Stimulated activated CD4-positive, alpha-beta T cell treated with anti-CD3 and anti-CD28 coated beads, TNF-alpha, amount 100 ng/mL, for 24 hours (primary cell): ENCODE results near the gene ENDOU.

Experiments used
- DNase-seq, 3 experiments: peaks; one replicate each; pipeline ENCODE4 v3.0.0-alpha.2; 2020; ENCODE audit warnings: low read depth in 3 of 3

ENDOU gene

DNA sequence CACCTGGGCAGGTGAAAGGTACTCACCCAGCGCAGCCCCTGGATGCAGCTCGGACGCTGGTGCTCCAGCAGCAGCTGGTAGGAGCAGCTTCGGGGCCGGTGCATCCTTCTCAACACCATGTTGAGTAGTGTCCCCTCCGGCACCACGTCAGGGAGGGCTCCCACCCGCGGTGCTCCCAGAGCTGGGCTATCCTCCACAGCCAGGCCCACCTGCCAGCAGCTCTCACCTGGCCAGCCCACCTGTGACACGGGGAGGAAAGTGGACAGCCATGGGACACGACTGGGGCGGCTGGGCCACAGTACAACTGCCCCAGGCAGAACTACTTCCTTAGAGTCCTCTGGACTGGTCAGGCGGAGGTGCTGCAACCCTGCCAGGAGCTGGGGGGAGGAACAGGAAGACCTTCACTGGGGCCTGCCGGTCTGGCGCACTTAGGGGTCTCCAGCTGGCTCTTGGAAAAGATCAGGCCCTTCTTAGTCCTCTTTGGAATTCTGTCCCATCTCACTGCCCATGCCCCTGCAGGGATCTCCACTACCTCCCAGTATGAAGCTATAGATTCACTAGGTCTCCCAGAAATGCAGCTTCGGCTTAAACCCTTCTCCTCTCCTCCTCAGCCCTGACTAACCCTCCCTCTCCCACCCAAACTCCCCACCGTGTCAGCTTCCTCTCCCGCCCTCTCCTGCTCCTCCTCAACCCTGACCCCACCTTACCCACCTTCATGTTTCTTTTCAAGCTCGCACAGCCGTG, 32.7 kb upstream of the ENDOU start:
- no peak for DNase-seq

DNA sequence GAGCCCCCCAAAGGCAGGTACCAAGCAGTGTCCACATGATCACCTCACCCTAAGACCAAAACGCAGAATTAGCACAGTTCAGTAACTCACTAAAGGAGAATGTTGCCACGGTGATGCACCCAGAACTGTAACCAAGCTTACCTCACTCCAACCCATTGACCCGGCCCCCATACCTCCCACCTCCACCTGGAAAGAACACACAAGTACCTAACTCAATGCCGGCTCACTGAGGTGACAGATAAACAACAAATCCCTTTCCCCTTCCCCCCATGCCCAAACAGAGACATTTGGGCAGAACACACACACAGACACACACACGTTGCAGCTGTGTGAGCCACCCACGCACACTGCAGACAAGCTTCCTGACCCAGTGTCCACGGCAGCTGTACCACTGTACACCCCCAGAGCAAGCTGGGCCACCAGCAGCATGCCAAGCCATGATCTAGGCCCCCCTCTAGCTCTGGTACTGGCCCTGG, 32.1 kb upstream of the ENDOU start:
- DNase-seq: no peak

DNA sequence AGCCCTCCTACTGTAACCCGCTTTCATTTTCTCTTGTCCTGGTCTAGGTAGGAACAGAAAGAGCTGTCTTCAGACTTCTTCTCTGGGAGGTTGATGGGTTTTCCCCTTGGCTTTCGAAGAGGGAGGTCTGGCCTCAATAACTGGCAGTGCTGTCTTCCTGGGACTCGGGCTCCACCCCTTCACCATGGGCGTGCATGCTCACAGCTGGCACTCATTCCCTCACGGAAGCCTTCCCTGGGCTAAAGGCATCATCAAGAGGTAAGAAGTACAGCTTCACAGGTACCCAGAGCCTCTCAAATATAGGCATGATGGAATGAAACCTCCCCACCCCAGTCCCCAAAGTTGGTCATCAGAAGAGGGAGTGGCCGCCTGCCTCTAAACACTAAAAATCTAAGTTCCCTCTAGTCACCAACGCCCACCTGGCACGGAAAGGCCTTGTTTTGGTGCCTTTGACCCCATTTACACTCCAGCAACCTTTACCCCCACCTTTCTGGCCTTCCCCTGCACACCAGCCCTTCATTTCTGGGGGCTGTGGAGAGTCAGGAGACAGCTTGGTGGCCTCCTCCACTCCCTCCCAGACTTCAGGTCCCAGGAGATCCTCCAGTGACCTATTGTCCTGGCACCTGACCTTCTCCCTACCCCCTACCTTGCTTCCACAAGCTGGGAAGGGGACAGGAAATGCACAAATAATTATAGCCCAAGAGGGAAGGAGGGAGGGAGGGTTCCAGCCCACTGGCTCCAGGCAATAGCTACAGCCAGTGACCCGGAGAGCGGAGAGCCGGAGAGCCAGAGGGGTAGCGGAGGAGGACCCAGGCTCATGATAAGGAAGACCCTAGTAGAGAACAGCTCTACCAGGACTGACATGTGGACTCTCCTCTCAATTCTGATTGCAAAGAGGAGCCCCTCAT, 30.6 kb upstream of the ENDOU start:
- DNase-seq: peak in 1 of 3 experiments; percentile 39

DNA sequence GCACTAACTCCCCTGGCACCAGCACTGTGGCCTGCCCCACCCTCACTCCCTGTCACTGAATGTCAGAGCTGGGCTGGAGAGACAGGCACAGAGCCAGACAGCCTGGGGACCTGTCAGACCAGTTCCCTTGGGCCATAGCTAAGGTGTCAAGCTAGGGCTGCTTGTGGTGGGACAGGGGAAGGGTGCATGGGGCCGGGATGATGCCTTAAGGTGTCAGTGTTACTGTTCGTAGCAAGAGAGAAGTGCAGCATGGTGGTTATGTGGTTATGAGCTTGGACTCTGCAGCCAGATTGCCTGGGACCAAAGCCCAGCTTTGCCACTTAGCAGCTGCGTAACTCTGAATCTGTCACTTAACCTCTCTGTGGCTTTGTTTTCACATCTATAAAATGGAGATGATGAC, 29.6 kb upstream of the ENDOU start:
- no peak for DNase-seq

DNA sequence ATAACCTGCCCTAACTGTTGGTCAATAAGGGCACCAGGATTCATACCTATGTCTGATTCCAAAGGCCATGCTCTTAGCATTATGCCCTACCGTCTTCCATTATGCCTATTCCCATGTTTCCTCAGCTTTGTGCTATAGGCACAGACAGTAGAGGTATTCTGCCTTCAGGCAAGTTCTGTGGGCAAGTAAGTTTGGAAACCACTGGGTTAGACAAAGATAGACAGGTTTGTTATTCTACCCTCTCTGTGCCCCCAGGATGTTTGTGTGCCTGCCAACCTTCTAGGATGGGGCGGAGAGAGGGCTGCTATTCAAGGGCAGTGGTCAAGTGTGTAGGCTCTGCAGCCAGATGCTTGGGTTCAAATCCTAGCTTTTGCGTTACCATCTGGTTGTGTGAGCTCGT, 28.8 kb upstream of the ENDOU start:
- no peak for DNase-seq

DNA sequence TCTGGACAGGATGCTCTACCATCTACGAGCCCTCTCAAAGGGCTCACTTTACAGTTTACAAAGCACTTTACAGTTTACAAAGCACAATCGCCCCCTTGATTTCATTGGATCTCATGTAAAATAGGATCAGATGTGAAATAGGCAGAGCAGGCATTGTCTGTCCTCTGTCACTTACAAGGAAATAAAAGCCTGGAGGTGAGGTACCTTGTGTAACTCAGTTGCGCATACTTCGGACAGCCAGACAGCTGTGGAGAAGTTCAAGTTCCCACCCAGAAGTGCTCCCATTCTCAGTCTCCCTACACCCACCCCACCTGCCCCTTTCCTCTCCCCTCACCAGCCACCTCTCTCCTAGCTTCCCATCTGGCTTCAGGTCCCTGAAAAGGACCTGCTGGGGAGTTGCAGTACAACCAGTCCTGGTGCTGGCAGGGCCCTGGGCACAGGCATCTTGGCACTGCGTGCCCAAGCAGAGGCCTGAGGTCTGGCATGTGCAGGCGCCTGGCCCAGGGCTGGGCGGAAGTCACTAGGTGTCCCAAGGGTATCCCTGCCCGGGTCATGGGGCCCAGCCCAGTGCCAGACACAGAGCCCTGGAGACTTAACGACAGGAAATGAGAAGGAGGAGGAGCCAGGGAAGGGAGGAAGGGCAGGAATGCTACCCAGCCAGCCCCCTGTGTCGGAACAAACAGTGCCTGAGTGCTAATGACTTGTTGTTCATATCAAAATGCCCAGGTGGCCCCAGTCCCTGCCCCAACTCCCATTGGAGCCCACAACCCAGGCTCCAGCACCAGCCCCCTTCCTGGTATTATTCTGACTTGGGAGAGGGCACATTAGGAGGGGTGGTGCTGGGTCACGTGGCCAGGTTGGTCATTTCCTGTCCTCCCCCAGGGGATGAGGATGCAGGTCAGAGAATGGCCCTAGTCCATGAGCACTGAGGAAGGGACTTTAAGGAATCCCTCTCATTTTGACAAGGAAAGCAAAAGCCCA, 28.0 kb upstream of the ENDOU start:
- no peak for DNase-seq

- no peak for DNase-seq
These were observed 27.3 kb upstream of the ENDOU start for GRCh38 chr12:47752552-47752951.

GRCh38 chr12:47752121-47752520, 26.8 kb upstream of the ENDOU start:
- no peak for DNase-seq

DNA sequence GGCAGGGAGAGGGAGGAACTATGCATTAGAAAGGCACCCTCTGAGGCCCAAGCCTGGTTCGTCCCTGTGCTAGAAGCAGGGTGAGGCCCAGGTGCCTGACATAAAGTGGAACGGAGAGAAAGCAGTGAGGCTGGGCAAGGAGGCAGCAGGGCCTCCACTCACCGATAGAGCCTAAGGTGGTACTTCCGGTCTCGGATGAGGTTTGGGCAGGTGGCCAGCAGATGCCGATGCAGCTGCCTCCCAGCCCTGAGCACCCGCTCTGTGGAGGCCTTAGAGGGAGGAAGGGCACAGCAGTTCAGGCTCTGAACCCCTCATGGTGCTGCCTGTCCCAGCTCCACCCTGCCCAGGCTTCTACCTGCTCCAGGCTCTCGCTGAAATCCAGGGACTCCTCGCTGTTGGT, 26.3 kb upstream of the ENDOU start:
- no peak for DNase-seq

GRCh38 chr12:47750916-47751470, 25.7 kb upstream of the ENDOU start:
- no peak for DNase-seq

GRCh38 chr12:47750229-47750798, 25.0 kb upstream of the ENDOU start:
- DNase-seq: no peak

DNA sequence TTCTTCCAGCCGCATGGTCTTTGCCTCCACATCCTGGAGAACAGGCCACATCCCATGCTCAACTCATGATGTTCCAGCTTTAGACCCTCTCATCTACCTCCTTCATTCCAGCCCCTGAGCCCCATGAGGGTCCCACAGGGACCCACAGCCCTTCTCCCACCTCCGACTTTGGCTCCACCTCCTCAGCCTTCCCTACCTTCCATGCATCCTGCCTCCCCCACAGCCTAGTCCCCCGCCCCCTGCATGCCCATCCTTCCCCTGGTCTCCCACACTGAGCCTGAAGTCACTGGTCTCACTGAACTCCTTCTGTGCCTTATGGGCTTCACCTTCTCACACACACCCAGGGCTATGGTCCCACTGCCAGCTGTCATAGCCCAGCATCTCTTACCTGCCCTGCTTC, 23.6 kb upstream of the ENDOU start:
- DNase-seq: no peak

GRCh38 chr12:47748507-47748828, 23.2 kb upstream of the ENDOU start:
- no peak for DNase-seq

DNA sequence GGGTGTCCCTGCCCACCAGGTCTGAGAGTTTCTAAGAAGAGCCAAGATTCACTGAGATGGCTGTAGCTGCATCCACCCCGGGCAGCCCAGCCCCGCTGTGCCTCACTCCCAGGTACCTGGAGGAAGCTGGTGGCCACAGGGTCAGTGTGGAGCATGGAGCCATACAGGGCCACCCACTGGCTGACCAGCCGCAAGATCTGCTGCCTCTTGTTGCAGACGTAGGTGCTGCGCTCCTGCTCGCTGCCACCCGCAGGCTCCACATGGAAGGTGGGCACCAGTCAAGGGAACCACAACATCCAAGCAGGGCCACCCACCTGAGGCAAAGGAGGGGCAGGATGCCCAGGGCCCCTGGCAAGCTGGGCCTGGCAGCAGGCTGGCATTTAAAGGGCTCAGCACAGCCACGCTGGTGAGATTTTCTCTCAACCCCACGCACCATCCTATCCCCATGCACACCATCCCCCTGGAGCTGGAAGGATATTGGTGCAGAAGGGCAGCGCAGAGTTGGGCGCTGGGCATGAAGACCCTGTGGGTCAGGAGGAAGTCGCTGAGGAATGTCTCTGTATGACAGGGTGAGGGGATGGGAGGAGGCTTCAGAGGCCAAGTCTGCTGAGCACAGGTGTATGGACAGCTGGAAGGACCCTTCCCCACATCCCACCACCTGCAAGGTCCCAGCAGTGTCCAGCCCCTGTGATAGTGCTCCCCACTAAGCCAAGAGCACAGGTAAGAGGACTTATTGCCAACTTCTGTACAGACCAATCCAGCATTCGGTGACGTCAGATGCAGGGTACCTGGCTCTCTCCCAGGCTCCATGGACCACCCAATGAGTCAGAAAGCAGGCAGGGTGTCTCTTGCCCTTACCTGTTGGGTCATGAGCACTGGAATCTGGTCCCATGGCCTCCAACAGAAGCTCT, 22.6 kb upstream of the ENDOU start:
- no peak for DNase-seq

GRCh38 chr12:47747126-47747525, 21.8 kb upstream of the ENDOU start:
- no peak for DNase-seq

GRCh38 chr12:47746523-47746922, 21.2 kb upstream of the ENDOU start:
- no peak for DNase-seq

DNA sequence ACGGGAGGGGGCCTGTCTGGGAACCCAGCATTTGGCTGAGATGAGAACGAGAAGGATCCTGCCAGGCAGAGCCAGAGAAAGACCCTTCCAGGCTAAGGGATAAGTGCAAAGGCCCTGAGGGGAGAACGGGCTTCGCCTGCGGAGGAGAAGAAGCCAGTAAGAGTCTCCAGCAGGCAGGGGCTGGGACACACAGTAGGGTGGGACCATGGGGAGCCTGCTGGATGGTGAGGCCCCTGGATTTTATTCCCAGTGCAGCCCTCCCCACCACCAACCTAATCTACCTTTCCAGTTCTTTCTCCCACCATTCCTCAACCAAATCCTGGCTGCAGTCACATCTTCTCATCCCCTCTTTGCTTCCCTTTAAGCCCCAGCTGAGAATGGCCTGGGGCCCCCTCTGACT, 20.8 kb upstream of the ENDOU start:
- DNase-seq: no peak

GRCh38 chr12:47745485-47746041, 20.3 kb upstream of the ENDOU start:
- DNase-seq: no peak

GRCh38 chr12:47744778-47745436, 19.6 kb upstream of the ENDOU start:
- no peak for DNase-seq
